ENCODE measurements around the gene CAPZA2.

Gene CAPZA2

DNA sequence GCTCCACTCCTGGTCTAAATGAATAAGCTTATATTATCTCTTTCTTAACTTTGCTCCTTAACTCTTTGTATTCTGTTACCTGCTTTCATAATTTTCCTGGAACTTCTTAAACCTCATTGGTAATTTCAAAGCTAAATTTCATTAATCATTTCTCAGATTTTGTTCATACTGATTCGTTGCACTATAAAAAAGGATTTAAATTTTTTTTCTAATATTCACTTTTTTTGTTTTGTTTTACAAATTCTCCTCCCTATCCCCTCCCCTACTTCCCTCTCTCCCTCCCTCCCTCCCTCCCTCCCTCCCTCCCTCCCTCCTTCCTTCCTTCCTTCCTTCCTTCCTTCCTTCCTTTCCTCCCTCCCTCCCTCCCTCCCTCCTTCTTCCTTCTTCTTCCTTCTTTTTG, 105.6 kb downstream of the CAPZA2 start:
- TF ChIP-seq ZNF132 (tag by site-specific recombination; IDR thresholded peaks at IDR 0.05; ENCODE audit: borderline replicate concordance) (no peak), ZNF37A (tag by site-specific recombination; IDR thresholded peaks at IDR 0.05) (no peak), ZNF530 (tag by site-specific recombination; IDR thresholded peaks at IDR 0.05; ENCODE audit: low read depth) (no peak), ZNF629 (tag by site-specific recombination; IDR thresholded peaks at IDR 0.05) (no peak), ZNF114 (tag by site-specific recombination; IDR thresholded peaks at IDR 0.05) (no peak), ZNF335 (tag by site-specific recombination; conservative IDR thresholded peaks at IDR 0.05) (no peak), ZNF707 (tag by site-specific recombination; IDR thresholded peaks at IDR 0.05) (no peak), ZNF701 (tag by site-specific recombination; IDR thresholded peaks at IDR 0.05) (no peak), ZFP69B (tag by site-specific recombination; IDR thresholded peaks at IDR 0.05) (no peak), ZFP37 (tag by site-specific recombination; IDR thresholded peaks at IDR 0.05) (no peak), ZFHX2 (tag by site-specific recombination; conservative IDR thresholded peaks at IDR 0.05) (no peak), ZNF324 (tag by site-specific recombination; IDR thresholded peaks at IDR 0.05) (no peak), ZFP41 (tag by site-specific recombination; IDR thresholded peaks at IDR 0.05; ENCODE audit: borderline replicate concordance) (no peak)
- TF ChIP-seq, protein P1, sequence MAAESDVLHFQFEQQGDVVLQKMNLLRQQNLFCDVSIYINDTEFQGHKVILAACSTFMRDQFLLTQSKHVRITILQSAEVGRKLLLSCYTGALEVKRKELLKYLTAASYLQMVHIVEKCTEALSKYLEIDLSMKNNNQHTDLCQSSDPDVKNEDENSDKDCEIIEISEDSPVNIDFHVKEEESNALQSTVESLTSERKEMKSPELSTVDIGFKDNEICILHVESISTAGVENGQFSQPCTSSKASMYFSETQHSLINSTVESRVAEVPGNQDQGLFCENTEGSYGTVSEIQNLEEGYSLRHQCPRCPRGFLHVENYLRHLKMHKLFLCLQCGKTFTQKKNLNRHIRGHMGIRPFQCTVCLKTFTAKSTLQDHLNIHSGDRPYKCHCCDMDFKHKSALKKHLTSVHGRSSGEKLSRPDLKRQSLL (tag by site-specific recombination; IDR thresholded peaks at IDR 0.05): no peak
- TF ChIP-seq, protein P2, sequence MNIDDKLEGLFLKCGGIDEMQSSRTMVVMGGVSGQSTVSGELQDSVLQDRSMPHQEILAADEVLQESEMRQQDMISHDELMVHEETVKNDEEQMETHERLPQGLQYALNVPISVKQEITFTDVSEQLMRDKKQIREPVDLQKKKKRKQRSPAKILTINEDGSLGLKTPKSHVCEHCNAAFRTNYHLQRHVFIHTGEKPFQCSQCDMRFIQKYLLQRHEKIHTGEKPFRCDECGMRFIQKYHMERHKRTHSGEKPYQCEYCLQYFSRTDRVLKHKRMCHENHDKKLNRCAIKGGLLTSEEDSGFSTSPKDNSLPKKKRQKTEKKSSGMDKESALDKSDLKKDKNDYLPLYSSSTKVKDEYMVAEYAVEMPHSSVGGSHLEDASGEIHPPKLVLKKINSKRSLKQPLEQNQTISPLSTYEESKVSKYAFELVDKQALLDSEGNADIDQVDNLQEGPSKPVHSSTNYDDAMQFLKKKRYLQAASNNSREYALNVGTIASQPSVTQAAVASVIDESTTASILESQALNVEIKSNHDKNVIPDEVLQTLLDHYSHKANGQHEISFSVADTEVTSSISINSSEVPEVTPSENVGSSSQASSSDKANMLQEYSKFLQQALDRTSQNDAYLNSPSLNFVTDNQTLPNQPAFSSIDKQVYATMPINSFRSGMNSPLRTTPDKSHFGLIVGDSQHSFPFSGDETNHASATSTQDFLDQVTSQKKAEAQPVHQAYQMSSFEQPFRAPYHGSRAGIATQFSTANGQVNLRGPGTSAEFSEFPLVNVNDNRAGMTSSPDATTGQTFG (tag by site-specific recombination; IDR thresholded peaks at IDR 0.05; ENCODE audit: borderline replicate concordance): no peak
- TF ChIP-seq, protein P3, sequence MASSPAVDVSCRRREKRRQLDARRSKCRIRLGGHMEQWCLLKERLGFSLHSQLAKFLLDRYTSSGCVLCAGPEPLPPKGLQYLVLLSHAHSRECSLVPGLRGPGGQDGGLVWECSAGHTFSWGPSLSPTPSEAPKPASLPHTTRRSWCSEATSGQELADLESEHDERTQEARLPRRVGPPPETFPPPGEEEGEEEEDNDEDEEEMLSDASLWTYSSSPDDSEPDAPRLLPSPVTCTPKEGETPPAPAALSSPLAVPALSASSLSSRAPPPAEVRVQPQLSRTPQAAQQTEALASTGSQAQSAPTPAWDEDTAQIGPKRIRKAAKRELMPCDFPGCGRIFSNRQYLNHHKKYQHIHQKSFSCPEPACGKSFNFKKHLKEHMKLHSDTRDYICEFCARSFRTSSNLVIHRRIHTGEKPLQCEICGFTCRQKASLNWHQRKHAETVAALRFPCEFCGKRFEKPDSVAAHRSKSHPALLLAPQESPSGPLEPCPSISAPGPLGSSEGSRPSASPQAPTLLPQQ (tag by site-specific recombination; IDR thresholded peaks at IDR 0.05): no peak
- TF ChIP-seq, protein P4, sequence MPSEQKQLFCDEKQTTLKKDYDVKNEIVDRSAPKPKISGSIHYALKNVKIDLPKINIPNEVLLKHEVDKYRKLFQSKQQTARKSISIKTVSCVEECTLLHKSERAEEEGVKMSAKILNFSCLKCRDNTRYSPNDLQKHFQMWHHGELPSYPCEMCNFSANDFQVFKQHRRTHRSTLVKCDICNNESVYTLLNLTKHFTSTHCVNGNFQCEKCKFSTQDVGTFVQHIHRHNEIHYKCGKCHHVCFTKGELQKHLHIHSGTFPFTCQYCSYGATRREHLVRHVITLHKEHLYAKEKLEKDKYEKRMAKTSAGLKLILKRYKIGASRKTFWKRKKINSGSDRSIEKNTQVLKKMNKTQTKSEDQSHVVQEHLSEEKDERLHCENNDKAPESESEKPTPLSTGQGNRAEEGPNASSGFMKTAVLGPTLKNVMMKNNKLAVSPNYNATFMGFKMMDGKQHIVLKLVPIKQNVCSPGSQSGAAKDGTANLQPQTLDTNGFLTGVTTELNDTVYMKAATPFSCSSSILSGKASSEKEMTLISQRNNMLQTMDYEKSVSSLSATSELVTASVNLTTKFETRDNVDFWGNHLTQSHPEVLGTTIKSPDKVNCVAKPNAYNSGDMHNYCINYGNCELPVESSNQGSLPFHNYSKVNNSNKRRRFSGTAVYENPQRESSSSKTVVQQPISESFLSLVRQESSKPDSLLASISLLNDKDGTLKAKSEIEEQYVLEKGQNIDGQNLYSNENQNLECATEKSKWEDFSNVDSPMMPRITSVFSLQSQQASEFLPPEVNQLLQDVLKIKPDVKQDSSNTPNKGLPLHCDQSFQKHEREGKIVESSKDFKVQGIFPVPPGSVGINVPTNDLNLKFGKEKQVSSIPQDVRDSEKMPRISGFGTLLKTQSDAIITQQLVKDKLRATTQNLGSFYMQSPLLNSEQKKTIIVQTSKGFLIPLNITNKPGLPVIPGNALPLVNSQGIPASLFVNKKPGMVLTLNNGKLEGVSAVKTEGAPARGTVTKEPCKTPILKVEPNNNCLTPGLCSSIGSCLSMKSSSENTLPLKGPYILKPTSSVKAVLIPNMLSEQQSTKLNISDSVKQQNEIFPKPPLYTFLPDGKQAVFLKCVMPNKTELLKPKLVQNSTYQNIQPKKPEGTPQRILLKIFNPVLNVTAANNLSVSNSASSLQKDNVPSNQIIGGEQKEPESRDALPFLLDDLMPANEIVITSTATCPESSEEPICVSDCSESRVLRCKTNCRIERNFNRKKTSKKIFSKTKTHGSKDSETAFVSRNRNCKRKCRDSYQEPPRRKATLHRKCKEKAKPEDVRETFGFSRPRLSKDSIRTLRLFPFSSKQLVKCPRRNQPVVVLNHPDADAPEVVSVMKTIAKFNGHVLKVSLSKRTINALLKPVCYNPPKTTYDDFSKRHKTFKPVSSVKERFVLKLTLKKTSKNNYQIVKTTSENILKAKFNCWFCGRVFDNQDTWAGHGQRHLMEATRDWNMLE (tag by site-specific recombination; conservative IDR thresholded peaks at IDR 0.05; ENCODE audit: low read depth): no peak
- TF ChIP-seq, protein P5, sequence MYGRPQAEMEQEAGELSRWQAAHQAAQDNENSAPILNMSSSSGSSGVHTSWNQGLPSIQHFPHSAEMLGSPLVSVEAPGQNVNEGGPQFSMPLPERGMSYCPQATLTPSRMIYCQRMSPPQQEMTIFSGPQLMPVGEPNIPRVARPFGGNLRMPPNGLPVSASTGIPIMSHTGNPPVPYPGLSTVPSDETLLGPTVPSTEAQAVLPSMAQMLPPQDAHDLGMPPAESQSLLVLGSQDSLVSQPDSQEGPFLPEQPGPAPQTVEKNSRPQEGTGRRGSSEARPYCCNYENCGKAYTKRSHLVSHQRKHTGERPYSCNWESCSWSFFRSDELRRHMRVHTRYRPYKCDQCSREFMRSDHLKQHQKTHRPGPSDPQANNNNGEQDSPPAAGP (tag by site-specific recombination; IDR thresholded peaks at IDR 0.05): no peak
- Histone ChIP-seq H3K4me3 (ENCODE audit: low read depth, low read length) (no peak overlapping the region), H3K27ac (ENCODE audit: extremely low read depth, low read depth, low read length) (no peak overlapping the region), H3K4me1 (ENCODE audit: control insufficient read depth, insufficient read depth, low read length) (no peaks in the 10 kb centered on the region), H3K9me3 (ENCODE audit: control insufficient read depth, insufficient read depth, low read depth, low read length) (no peaks in the 10 kb centered on the region), H3K36me3 (ENCODE audit: control insufficient read depth in 2 of 2, insufficient read depth in 1 of 2, low read length in 2 of 2) (no peaks in the 10 kb centered on the region)
- POLR2A ChIA-PET: interaction anchor here (0.7 to 1.0 kb wide), 2 partner anchors 9 to 14 kb away, joined by 3 read pairs; no protein-coding TSS in a partner anchor
- CTCF ChIA-PET: interaction anchor here (1.1 kb wide), 1 partner anchor 158 kb away, joined by 3 read pairs; no protein-coding TSS in a partner anchor

All from HEK293 (cell line).